ENCODE data around the gene CRLF1. TPM values are rescaled to one million over a fixed set of nuclear protein-coding genes. Genes with fewer than 3 reads are reported as not detected.

The CRLF1 gene
- total RNA-seq, 1 experiment from 2014 or later = 16.2 TPM

DNA sequence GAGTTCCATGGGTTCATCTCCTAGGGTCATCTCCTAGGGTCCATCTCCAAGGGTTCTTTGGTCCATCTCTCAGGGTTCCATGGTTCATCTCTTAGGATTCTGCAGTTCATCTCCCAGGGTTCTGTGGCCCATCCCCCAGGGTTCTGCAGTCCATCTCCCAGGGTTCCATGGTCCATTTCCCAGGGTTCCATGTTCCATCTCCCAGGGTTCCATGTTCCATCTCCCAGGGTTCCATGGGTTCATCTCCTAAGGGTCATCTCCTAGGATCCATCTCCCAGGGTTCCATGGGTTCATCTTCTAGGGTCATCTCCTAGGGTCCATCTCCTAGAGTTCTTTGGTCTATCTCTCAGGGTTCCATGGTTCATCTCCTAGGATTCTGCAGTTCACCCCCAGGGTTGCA, 11.0 kb upstream of the CRLF1 start:
- no peak overlapping the region for H3K4me3 Mint-ChIP-seq
- H3K23me2 ChIP-seq (ENCODE audit: insufficient read length, low read depth, low read length, poor library complexity, severe bottlenecking) = peaks cover 7% of the 10 kb centered on the region
- H3K9me3 ChIP-seq (ENCODE audit: control insufficient read depth, low read depth, low read length) = no peaks in the 10 kb centered on the region
- H3K27ac Mint-ChIP-seq = no peak overlapping the region
- H4K20me1 ChIP-seq (ENCODE audit: control insufficient read depth, insufficient read depth, insufficient read length) = no peaks in the 10 kb centered on the region
- TF ChIP-seq, protein P1, sequence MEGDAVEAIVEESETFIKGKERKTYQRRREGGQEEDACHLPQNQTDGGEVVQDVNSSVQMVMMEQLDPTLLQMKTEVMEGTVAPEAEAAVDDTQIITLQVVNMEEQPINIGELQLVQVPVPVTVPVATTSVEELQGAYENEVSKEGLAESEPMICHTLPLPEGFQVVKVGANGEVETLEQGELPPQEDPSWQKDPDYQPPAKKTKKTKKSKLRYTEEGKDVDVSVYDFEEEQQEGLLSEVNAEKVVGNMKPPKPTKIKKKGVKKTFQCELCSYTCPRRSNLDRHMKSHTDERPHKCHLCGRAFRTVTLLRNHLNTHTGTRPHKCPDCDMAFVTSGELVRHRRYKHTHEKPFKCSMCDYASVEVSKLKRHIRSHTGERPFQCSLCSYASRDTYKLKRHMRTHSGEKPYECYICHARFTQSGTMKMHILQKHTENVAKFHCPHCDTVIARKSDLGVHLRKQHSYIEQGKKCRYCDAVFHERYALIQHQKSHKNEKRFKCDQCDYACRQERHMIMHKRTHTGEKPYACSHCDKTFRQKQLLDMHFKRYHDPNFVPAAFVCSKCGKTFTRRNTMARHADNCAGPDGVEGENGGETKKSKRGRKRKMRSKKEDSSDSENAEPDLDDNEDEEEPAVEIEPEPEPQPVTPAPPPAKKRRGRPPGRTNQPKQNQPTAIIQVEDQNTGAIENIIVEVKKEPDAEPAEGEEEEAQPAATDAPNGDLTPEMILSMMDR (conservative IDR thresholded peaks at IDR 0.05) = no peak
- no peak overlapping the region for H3K14ac ChIP-seq (ENCODE audit: insufficient read depth, low read length)
- peaks cover 71% of the 10 kb centered on the region for H3K27me3 Mint-ChIP-seq (ENCODE audit: low read depth)
- peaks cover 21% of the 10 kb centered on the region for H3K27me3 ChIP-seq (ENCODE audit: insufficient read depth, low read length)
- no peak overlapping the region for H3K23ac ChIP-seq (ENCODE audit: insufficient read length, low read depth, low read length)
- H4K91ac ChIP-seq (ENCODE audit: insufficient read length, low read depth, low read length) = no peak overlapping the region
- H2BK12ac ChIP-seq (ENCODE audit: insufficient read length, low read depth, low read length) = no peak overlapping the region
- H3K4me2 ChIP-seq (ENCODE audit: insufficient read depth, insufficient read length, low read length) = no peak overlapping the region
- no peaks in the 10 kb centered on the region for H3K4me1 ChIP-seq (ENCODE audit: insufficient read depth, low read length)
- H2BK20ac ChIP-seq (ENCODE audit: low read depth, low read length, poor library complexity, severe bottlenecking) = no peak overlapping the region
- no peak overlapping the region for H4K5ac ChIP-seq (ENCODE audit: insufficient read length, low read depth, low read length)
- no peak overlapping the region for H3K56ac ChIP-seq (ENCODE audit: insufficient read length, low read depth, low read length)
- peaks cover 0 to 7% (median 4%) of the 10 kb centered on the region in 3 experiments; a peak in 5 of 7 replicates for H3K36me3 Mint-ChIP-seq (ENCODE audit: insufficient read depth in 1 of 3, low read depth in 3 of 3)
- H3K79me2 ChIP-seq (ENCODE audit: insufficient read depth, low read length) = no peaks in the 10 kb centered on the region
- no peak overlapping the region for H3K9ac ChIP-seq (ENCODE audit: extremely low read depth, insufficient read length, low read length)
- H2AK5ac ChIP-seq (ENCODE audit: insufficient read length, low read length) = no peak overlapping the region
- no peak overlapping the region for H2BK120ac ChIP-seq (ENCODE audit: low read depth, low read length, poor library complexity, severe bottlenecking)
- no peak overlapping the region for H4K8ac ChIP-seq (replicated peaks; ENCODE audit: insufficient read length, low read depth, low read length)
- no peak overlapping the region for H3T11ph ChIP-seq (ENCODE audit: low read length)
- H3K9me3 Mint-ChIP-seq = peaks cover 5 to 6% of the 10 kb centered on the region in 2 experiments; a peak in 4 of 5 replicates
- H3K4ac ChIP-seq (ENCODE audit: low read depth, low read length) = no peak overlapping the region
- H2BK15ac ChIP-seq (ENCODE audit: low read depth, low read length) = no peak overlapping the region
- H3K79me1 ChIP-seq (ENCODE audit: insufficient read depth, low read depth, low read length, poor library complexity, severe bottlenecking) = no peaks in the 10 kb centered on the region
- peaks cover 8 to 12% of the 10 kb centered on the region in 2 experiments for H3K4me1 Mint-ChIP-seq
- H2AFZ ChIP-seq (ENCODE audit: low read length) = no peak overlapping the region
- DNase-seq = no peak
- no peak overlapping the region for H3K27ac ChIP-seq (ENCODE audit: insufficient read length, low read depth, low read length)
- no peak overlapping the region for H3K18ac ChIP-seq (ENCODE audit: insufficient read length, low read depth, low read length)
- H2BK5ac ChIP-seq (ENCODE audit: insufficient read length, low read length) = no peak overlapping the region

All from H9 (cell line).